NCI-H146 (cell line): ENCODE measurements around the gene ARID3A.
"Not testable (repeated sequence)": the region's sequence is repeated elsewhere in the genome, so short reads cannot be mapped to it uniquely, and the experiment has no call there.

ENCODE experiments used
- DNase-seq: peaks from one replicate; lab custom pipeline; 2025; lab: John Stamatoyannopoulos, UW

Gene ARID3A

DNA sequence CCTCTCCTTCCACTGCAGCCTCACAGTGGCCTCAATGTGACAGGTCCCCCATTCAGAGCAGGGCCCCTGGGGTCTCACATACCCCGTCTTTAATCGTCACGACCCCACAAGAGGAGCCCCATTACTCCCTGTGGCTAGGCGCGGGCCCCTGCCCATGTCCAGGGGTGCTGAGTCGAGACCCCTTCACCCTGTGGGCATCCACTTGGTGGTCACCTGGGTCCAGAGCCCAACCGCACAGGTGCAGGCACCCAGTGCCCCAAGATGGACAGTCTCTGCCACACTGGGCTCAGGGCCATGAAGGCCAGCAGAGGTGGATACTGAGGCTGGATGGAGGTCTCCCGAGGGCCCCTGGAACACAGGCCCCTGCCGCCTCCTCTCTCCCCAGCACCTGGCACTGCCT is 92.1 kb downstream of the ARID3A start:
- DNase-seq: no peak

DNA sequence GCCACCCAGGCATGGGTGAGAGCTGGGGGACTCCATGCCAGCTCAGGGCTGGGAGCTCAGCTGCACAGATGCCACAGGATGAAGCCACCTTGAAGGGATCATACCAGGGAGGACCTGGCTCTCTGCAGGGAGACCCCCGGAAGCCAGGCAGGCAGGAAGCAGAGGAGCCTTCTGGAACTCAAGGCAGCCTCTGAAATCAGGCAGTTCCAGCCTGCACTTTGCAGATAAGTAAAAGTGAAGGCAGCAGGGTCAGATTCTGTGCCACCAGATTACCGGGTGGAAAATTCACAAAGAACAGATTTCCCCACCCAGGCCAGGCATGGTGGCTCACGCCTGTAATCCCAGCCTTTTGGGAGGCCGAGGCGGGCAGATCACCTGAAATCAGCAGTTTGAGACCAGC is 92.6 kb downstream of the ARID3A start:
- no peak for DNase-seq

DNA sequence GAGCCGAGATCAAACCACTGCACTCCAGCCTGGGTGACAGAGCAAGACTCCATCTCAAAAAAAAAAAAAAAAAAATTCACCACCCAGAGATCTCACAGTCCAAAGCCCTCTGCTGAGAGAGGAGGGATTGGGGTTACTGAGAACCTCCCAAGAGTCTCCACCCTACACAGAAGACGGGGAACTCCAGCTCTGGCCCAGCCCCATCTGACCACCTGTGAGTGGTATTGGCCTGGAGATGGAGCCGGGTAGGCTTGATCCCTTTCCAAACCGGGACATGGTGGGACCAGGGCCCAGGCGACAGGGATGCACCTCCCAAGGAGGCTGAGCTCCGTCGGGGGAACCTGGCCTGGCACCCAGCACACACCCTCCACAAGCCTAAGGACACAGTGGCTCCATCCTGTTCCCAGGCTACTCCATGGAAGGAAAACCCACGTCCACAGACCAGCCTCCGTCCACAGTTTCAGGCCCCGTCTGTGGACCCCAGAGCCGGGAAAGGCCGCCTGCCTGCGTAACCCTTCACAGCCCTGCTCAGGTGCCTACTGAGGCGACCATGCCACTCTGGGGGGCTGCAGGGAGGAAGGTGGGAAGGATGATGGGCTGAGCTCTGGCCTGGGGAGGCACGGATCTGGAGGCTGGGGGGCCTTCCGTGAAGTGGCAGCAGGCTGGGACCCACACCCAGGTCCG is 93.2 kb downstream of the ARID3A start:
- no peak for DNase-seq

DNA sequence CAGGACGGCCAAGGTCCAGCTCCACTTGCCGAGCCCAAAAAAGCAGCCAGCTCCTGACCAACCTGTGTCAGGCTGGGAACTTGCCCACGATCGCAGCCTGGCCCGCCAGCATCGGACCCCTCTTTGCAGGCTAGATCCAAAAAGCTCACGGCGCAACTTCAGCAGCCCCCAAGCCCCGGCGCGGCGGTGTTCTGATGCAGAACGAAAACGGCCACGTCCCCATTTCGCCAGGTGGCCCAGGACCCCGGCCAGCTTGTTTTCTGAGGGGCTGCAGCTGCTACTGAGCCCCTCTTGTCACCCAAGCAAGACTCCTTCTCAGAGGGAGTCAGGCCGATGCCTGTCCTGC is 93.8 kb downstream of the ARID3A start:
- DNase-seq: no peak

DNA sequence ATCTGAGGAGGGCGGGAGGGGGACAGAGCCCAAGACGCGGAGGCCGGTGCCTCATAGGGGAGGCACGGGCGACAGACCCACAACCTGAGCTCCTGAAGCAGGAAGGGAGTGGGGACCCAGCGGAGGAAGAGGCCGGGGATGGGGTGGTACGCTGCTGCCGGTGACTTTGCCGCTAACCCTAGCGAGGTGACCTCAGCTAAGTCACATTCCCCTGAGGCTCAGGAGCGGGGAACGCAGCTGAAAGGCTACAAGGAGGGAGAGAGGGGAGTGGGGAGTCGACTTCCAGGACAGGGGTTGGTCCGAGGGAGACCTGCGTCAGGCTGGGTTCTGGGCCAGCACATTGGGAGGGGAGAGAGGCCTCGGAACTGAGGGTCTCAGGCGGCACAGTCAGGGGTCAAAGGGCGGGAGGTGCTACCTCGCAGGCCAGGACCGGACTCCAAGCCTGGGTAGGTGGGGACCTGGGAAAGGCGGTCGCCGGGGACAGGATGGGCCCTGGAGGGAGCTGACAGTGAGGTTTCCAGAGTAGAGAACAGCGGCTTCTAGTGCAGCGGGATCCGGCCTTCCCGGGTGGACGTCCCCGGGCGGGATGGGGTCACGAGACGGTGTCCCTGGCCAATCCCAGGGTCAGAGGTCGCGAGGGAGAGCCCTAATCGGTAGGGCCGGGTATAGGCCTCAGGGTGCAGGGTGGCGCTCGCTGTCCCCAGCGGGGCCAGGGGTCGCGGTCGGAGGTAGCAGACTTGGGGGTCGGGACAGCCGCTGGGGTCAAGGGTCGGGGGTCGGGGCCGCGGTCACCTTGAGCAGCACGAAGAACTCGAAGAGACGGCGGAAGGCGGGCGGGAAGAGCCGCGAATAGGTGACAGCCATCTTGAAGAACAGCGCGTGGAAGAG is 94.4 kb downstream of the ARID3A start:
- DNase-seq: no peak

DNA sequence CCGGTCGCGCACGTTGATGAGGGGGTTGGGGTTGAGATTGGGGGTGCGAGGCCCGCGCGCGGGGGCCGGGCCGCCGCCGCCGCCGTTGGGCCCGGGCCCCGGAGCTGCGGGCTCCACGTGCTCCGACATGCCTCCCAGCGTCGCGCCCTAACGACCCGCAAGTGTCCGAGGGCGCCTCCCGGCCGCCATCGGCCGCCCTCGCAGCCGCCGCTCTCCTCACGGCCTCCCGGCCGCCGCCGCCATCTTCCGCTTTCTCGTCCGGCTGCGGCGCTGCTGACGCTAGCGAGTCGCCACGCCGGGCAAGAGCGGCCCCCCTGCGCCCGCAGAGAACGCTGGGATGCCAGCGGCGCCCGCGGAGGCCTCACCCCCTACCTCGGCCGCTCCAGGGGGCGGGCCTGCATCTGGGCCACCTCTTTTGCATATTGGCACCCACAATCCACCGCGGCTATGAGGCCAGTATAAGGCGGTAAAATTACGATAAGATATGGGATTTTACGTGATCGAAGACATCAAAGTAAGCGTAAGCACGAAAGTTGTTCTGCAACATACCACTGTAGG is 95.1 kb downstream of the ARID3A start, which contains the start of gene TMEM259:
TSS of gene TMEM259 (minus strand) at position 256 of the 558 bp plus-strand sequence. CDS start at position 129, 127 bp downstream.
- peak; percentile 94 for DNase-seq

DNA sequence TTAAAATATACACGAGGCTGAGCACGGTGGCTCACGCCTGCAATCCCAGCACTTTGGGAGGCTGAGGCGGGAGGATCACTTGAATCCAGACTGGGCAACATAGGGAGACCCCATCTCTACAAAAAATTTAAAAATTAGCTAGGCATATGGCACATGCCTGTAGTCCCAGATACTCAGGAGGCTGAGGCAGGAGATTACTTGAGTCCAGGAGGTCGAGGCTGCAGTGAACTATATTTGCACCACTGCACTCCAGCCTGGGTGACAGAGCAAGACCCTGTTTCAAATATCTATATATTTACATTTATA is 98.0 kb downstream of the ARID3A start:
- DNase-seq: not testable (repeated sequence)

DNA sequence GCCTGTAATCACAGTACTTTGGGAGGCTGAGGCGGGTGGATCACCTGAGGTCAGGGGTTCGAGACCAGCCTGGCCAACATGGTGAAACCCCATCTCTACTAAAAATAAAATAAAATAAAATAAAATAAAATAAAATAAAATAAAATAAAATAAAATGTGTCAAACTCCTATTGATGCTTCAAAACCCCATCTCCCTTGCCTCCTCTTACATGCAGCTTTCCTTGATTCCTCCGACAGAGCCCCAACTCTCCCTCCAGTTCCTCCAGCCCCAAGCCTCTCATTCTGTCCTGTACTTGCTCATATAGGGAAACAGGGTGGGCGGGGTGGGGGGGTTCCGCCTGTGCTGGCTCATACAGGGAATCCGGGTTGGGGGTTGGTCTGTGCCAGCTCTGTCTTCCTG is 99.2 kb downstream of the ARID3A start:
- DNase-seq: not testable (repeated sequence)
